SK-N-SH (cell line): ENCODE data around the gene COL26A1. TPM values are rescaled to one million over a fixed set of nuclear protein-coding genes. Genes with fewer than 3 reads are reported as not detected.

Experiments used
- CTCF ChIA-PET: fragments of 300-600, 350-600 bp; formaldehyde crosslinking; extraction: SDS; loops from one replicate; lab custom pipeline; 2021; lab: Yijun Ruan, JAX
- POLR2A ChIA-PET: fragments of 350-600 bp; sonication (Branson Sonifier 250); formaldehyde crosslinking; extraction: SDS; loops from one replicate; lab custom pipeline; 2020; ENCODE audit warnings: antibody characterized with exemption, inconsistent platforms; lab: Yijun Ruan, JAX
- DNase-seq: peaks from one replicate; pipeline ENCODE4 v3.0.0; 2012
- H2AFZ ChIP-seq: fragments of 200-600 bp; sonication (generic); 2 replicates; pipeline ENCODE4 v1.8.1; 2016; ENCODE audit warnings: antibody characterized with exemption, mild to moderate bottlenecking, low read depth
- H3F3A ChIP-seq: fragments of 200-600 bp; sonication (generic); replicated peaks from 2 replicates; pipeline ENCODE3; 2016; ENCODE audit warnings: antibody characterized with exemption, mild to moderate bottlenecking; ENCODE audit not compliant: insufficient read depth
- H3K27ac ChIP-seq, 2 experiments: fragments of 200-500 bp in 1 of 2; fragments of 200-600 bp in 1 of 2; sonication (Bioruptor generic) in 1 of 2; sonication (generic), shearing (Covaris generic) in 1 of 2; 2 replicates each; pipeline versions ENCODE4 v1.5.1 to v1.6.1; 2014 to 2016; ENCODE audit warnings: low read depth in 2 of 2, inconsistent platforms in 1 of 2, low read length in 1 of 2, mild to moderate bottlenecking in 1 of 2, mixed read lengths in 1 of 2
- H3K27me3 ChIP-seq: fragments of 200-600 bp; sonication (generic), shearing (Covaris generic); 2 replicates; pipeline ENCODE4 v1.6.1; 2016; ENCODE audit warnings: mixed run types; ENCODE audit not compliant: insufficient read depth
- H3K36me3 ChIP-seq, 2 experiments: fragments of 200-500 bp in 1 of 2; fragments of 200-600 bp in 1 of 2; sonication (Bioruptor generic) in 1 of 2; sonication (generic) in 1 of 2; replicated peaks in 1 of 2; 2 replicates each; pipeline versions ENCODE3 to v1.5.1; 2014 to 2016; ENCODE audit warnings: low read length in 1 of 2, mild to moderate bottlenecking in 1 of 2; ENCODE audit not compliant: insufficient read depth in 2 of 2, control insufficient read depth in 1 of 2
- H3K4me1 ChIP-seq, 2 experiments: fragments of 200-500 bp in 1 of 2; fragments of 200-600 bp in 1 of 2; sonication (Bioruptor generic) in 1 of 2; sonication (generic), shearing (Covaris generic) in 1 of 2; 2 replicates each; pipeline versions ENCODE4 v1.5.1 to v1.6.1; 2014 to 2016; ENCODE audit warnings: low read depth in 1 of 2, low read length in 1 of 2, mixed run types in 1 of 2; ENCODE audit not compliant: insufficient read depth in 2 of 2, control insufficient read depth in 1 of 2
- H3K4me2 ChIP-seq: fragments of 200-600 bp; sonication (generic), shearing (Covaris generic); 2 replicates; pipeline ENCODE4 v1.6.1; 2017; ENCODE audit warnings: mixed run types
- H3K4me3 ChIP-seq, 2 experiments: fragments of 200-500 bp in 1 of 2; fragments of 200-600 bp in 1 of 2; sonication (Bioruptor generic) in 1 of 2; sonication (generic), shearing (Covaris generic) in 1 of 2; 2 replicates each; pipeline versions ENCODE4 v1.5.1 to v1.8.1; 2014 to 2016; ENCODE audit warnings: low read depth in 2 of 2, inconsistent platforms in 1 of 2, low read length in 1 of 2, mild to moderate bottlenecking in 1 of 2, mixed read lengths in 1 of 2, moderate library complexity in 1 of 2
- H3K79me2 ChIP-seq: fragments of 200-600 bp; sonication (generic); 2 replicates; pipeline ENCODE4 v1.8.1; 2017; ENCODE audit warnings: mild to moderate bottlenecking; ENCODE audit not compliant: insufficient read depth
- H3K9ac ChIP-seq: fragments of 200-600 bp; sonication (generic); 2 replicates; pipeline ENCODE4 v1.6.1; 2017; ENCODE audit warnings: mixed run types
- H3K9me2 ChIP-seq: fragments of 200-600 bp; sonication (generic); 2 replicates; pipeline ENCODE4 v1.6.1; 2017; ENCODE audit warnings: mixed run types
- H3K9me3 ChIP-seq: fragments of 200-600 bp; sonication (generic); 2 replicates; pipeline ENCODE4 v1.6.1; 2017; ENCODE audit warnings: mixed run types, mild to moderate bottlenecking, moderate library complexity
- H4K20me1 ChIP-seq: fragments of 200-600 bp; sonication (generic); 2 replicates; pipeline ENCODE4 v1.6.1; 2017; ENCODE audit warnings: mild to moderate bottlenecking, mixed run types; ENCODE audit not compliant: insufficient read depth
- CHD2 ChIP-seq: fragments of 150-350 bp; IDR thresholded peaks from 2 replicates; pipeline ENCODE4 v1.6.1; 2018; ENCODE audit warnings: low read length; ENCODE audit not compliant: partially characterized antibody
- ELF1 ChIP-seq: IDR thresholded peaks from 2 replicates; pipeline ENCODE4 v1.4.0; 2012
- FOXM1 ChIP-seq: IDR thresholded peaks from 2 replicates; pipeline ENCODE4 v1.4.0; 2012; ENCODE audit warnings: low read depth, mild to moderate bottlenecking
- GATA2 ChIP-seq: sonication (generic); formaldehyde crosslinking; IDR thresholded peaks from 2 replicates; pipeline ENCODE4 v1.5.0; 2020; ENCODE audit warnings: mild to moderate bottlenecking, missing genetic modification reagents
- MXI1 ChIP-seq: IDR thresholded peaks from 2 replicates; pipeline ENCODE4 v1.6.1; 2012; ENCODE audit warnings: mild to moderate bottlenecking, low read depth, low read length, improper control_type of control experiment
- NRF1 ChIP-seq: IDR thresholded peaks from 2 replicates; pipeline ENCODE4 v1.6.1; 2012; ENCODE audit warnings: low read depth, mild to moderate bottlenecking, low read length
- POLR2AphosphoS5 ChIP-seq: IDR thresholded peaks from 2 replicates; pipeline ENCODE4 v1.6.1; 2012; ENCODE audit warnings: low read depth, low read length
- RCOR1 ChIP-seq: fragments of 150-350 bp; IDR thresholded peaks from 2 replicates; pipeline ENCODE4 v1.6.1; 2017; ENCODE audit warnings: antibody characterized with exemption, low read length
- REST ChIP-seq: IDR thresholded peaks from 2 replicates; pipeline ENCODE4 v1.6.1; 2012; ENCODE audit warnings: mild to moderate bottlenecking, low read depth, low read length, moderate library complexity
- RXRA ChIP-seq: IDR thresholded peaks from 2 replicates; pipeline ENCODE4 v1.4.0; 2012; ENCODE audit warnings: low read depth, mild to moderate bottlenecking, borderline replicate concordance
- SIN3A ChIP-seq: IDR thresholded peaks from 2 replicates; pipeline ENCODE4 v1.6.1; 2012; ENCODE audit warnings: low read depth, mild to moderate bottlenecking, low read length, moderate library complexity, borderline replicate concordance
- SMC3 ChIP-seq: IDR thresholded peaks from 2 replicates; pipeline ENCODE4 v1.6.1; 2012; ENCODE audit warnings: low read depth, low read length, improper control_type of control experiment
- USF2 ChIP-seq: fragments of 150-350 bp; IDR thresholded peaks from 2 replicates; pipeline ENCODE4 v1.6.1; 2017; ENCODE audit warnings: antibody characterized with exemption, low read length, low read depth, borderline replicate concordance
- ZBTB33 ChIP-seq: IDR thresholded peaks from 2 replicates; pipeline ENCODE4 v1.4.0; 2012; ENCODE audit warnings: low read depth, borderline replicate concordance
- WGBS: methylation state at CpG from one replicate; pipeline ENCODE4 v1.1.6; 2017; ENCODE audit warnings: low lambda C conversion rate; 5-methylcytosine and 5-hydroxymethylcytosine counted together
- polyA plus RNA-seq, 3 experiments: library from polyadenylated mRNA; depleted of rRNA; stranded (reverse); fragments of >200 nt; gene quantifications; 2 replicates each; pipeline ENCODE4 v1.2.3, GENCODE V29; 2012

The COL26A1 gene
- polyA plus RNA-seq, 1 of the 3 experiments (the other 2 are of a cell fraction): 0.05 TPM

GRCh38 chr7:101589976-101590662 is 227.4 kb downstream of the COL26A1 start (continued):
- TF ChIP-seq GATA2 (CRISPR knock-in tag) (peak; percentile 64), RXRA (no peak), ZBTB33 (no peak)
- TF ChIP-seq, all 33 proteins: peak for 2

GRCh38 chr7:101590663-101591435 is 228.2 kb downstream of the COL26A1 start:
- H3F3A ChIP-seq: no peaks in the 10 kb centered on the region
- H2AFZ ChIP-seq: no peak overlapping the region
- H3K27ac ChIP-seq: peak overlapping the region in 1 of 2 experiments; percentile 58; a peak in 1 of 4 replicates
- no peak for DNase-seq
- H3K4me1 ChIP-seq: peaks cover 0 to 15% of the 10 kb centered on the region in 2 experiments; a peak in 1 of 4 replicates
- no peak overlapping the region for H3K4me2 ChIP-seq
- no peaks in the 10 kb centered on the region for H3K36me3 ChIP-seq
- peaks cover 5% of the 10 kb centered on the region; the same call in 1 of the 2 replicates for H3K27me3 ChIP-seq
- ChIA-PET POLR2A (no interaction called here), CTCF (interaction anchor here (0.7 to 5.6 kb wide), 5 partner anchors 12 to 83 kb away, joined by 3 to 47 read pairs (median 4); no protein-coding TSS in a partner anchor)
- no peaks in the 10 kb centered on the region for H3K9me3 ChIP-seq
- WGBS: 78% methylated on average over 17 of the region's 18 CpGs
- TF ChIP-seq MXI1 (no peak), CHD2 (no peak), GATA2 (CRISPR knock-in tag) (no peak; the same call in 1 of the 2 replicates), ELF1 (no peak), REST (no peak), SMC3 (no peak), FOXM1 (no peak), POLR2AphosphoS5 (no peak), NRF1 (no peak), RXRA (no peak), USF2 (no peak), RCOR1 (no peak), SIN3A (no peak)
- TF ChIP-seq, all 33 proteins: peak for 0
- Histone ChIP-seq H4K20me1 (no peaks in the 10 kb centered on the region), H3K4me3 (no peak overlapping the region), H3K79me2 (no peaks in the 10 kb centered on the region), H3K9ac (no peak overlapping the region), H3K9me2 (no peaks in the 10 kb centered on the region)
